Gastrocnemius medialis (tissue), 4 donors: ENCODE results near the gene ZNF488.

Source experiments
- CTCF ChIP-seq, 5 experiments: fragments of 450-650 bp in 3 of 5; fragments of 200-600 bp in 2 of 5; sonication (generic) in 2 of 5; IDR thresholded peaks in 4 of 5; conservative IDR thresholded peaks in 1 of 5; 1 replicate in 4 of 5; 2 replicates in 1 of 5; pipeline ENCODE4 v1.5.1; 2016 to 2019; ENCODE audit warnings: antibody characterized with exemption in 5 of 5, mild to moderate bottlenecking in 3 of 5, moderate library complexity in 3 of 5
- POLR2A ChIP-seq, 2 donors: fragments of 450-650 bp; IDR thresholded peaks; one replicate each; pipeline ENCODE4 v1.6.1; 2017; ENCODE audit warnings: antibody characterized with exemption in 2 of 2, mild to moderate bottlenecking in 2 of 2, moderate library complexity in 2 of 2

DNA sequence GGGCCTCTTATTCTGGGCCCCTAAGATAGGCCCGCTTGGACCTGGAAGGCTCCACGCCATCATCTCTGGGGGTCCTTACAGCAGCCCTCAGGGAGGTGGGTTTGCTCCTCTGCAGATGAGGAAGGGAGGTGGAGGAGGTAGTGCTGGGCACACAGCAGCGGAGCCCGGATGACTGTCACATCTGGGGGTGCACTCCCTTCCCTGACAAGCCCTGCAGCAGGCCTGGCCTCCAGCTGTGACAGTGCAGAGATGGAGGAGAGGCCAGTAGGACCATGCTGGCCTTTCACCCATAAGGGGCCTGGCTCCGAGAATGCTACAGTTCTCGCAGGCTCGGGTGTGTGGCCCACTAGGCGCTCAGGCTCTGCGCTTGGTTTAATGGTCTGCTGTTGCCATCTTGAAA lies 52.6 kb downstream of the ZNF488 start:
- TF ChIP-seq CTCF (IDR thresholded peaks at IDR 0.05 in 4 of 5, conservative IDR thresholded peaks at IDR 0.05 in 1 of 5) (no peak), POLR2A (IDR thresholded peaks at IDR 0.05) (no peak)
